Karpas-422 (cell line): Measurements from ENCODE around the gene SERPINE2. TPM values are rescaled to one million over a fixed set of nuclear protein-coding genes. Genes with fewer than 3 reads are reported as not detected.

Source experiments
- DNase-seq: peaks from one replicate; pipeline ENCODE4 v3.0.0-alpha.2; 2015
- H2AFZ ChIP-seq: fragments of 200-600 bp; sonication (generic); 2 replicates; pipeline ENCODE4 v1.6.1; 2014; ENCODE audit warnings: antibody characterized with exemption, low read length, mixed read lengths
- H3K27ac ChIP-seq: fragments of 200-600 bp; sonication (generic); 2 replicates; pipeline ENCODE4 v1.5.1; 2014; ENCODE audit warnings: mild to moderate bottlenecking, low read length, moderate library complexity
- H3K27me3 ChIP-seq: fragments of 200-600 bp; sonication (generic); 2 replicates; pipeline ENCODE4 v1.6.1; 2014; ENCODE audit warnings: low read length, mixed read lengths
- H3K36me3 ChIP-seq: fragments of 200-600 bp; sonication (generic); 2 replicates; pipeline ENCODE4 v1.6.1; 2014; ENCODE audit warnings: low read length, mixed read lengths; ENCODE audit not compliant: insufficient read depth
- H3K4me1 ChIP-seq: fragments of 200-600 bp; sonication (generic); 2 replicates; pipeline ENCODE4 v1.6.1; 2014; ENCODE audit warnings: mild to moderate bottlenecking, low read length, mixed read lengths
- H3K4me2 ChIP-seq: fragments of 200-600 bp; sonication (generic); 2 replicates; pipeline ENCODE4 v1.6.1; 2014; ENCODE audit warnings: low read length, low read depth, mild to moderate bottlenecking; ENCODE audit not compliant: poor library complexity, severe bottlenecking
- H3K4me3 ChIP-seq: fragments of 200-600 bp; sonication (generic); 2 replicates; pipeline ENCODE4 v1.5.1; 2014; ENCODE audit warnings: mild to moderate bottlenecking, antibody characterized with exemption, low read length, mixed read lengths
- H3K79me2 ChIP-seq: fragments of 200-600 bp; sonication (generic); 2 replicates; pipeline ENCODE4 v1.6.1; 2014; ENCODE audit warnings: mild to moderate bottlenecking, low read length, mixed read lengths
- H3K9ac ChIP-seq: fragments of 200-600 bp; sonication (generic); 2 replicates; pipeline ENCODE4 v1.6.0; 2014; ENCODE audit warnings: low read length
- H3K9me2 ChIP-seq: fragments of 200-600 bp; sonication (generic), shearing (Covaris generic); replicated peaks from 2 replicates; pipeline ENCODE4 v1.6.0; 2014; ENCODE audit warnings: mild to moderate bottlenecking, low read length, moderate library complexity; ENCODE audit not compliant: insufficient read depth
- H3K9me3 ChIP-seq: fragments of 300-700, 200-600 bp; sonication (generic); 2 replicates; pipeline ENCODE4 v1.6.1; 2014; ENCODE audit warnings: low read length, mixed read lengths
- H4K20me1 ChIP-seq: fragments of 200-600 bp; sonication (generic); 2 replicates; pipeline ENCODE4 v1.6.1; 2014; ENCODE audit warnings: mild to moderate bottlenecking, antibody characterized with exemption, low read length, low read depth; ENCODE audit not compliant: insufficient read depth
- total RNA-seq: library from RNA; depleted of rRNA; stranded (reverse); fragments of >200 nt; shearing (Covaris generic); gene quantifications from 2 replicates; pipeline ENCODE4 v1.2.3, GENCODE V29; 2014; ENCODE audit warnings: low replicate concordance

SERPINE2 gene
- total RNA-seq, 1 experiment from 2014 or later = 14.5 TPM

DNA sequence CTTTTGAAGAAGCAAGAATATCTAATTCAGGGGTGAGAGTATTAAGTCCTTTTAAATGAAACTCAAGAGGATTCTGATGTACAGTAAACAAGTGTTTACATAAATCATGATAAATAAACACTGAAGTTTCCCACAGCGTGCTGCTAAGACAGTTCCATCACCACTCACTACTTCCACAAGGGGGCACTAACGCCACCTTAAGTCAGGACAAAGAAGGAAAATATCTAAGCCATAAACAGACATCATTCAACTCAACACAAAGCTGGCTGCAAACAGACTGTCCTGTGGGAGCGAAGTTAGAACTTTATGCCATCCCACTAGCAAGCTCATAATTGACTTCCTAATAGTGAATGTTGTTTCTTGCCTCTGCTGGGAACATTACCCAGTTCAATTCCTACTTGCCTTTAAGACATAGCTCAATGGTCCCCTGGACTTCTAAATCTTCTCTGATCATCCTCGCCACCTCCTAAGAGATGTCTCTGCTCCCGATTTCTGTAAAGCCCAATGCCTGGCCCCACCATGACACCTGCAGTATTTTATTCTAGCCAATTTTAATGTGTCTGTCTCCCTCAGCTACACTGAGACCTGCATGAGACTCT, 45.4 kb downstream of the SERPINE2 start:
- Histone ChIP-seq H3K9me2 (no peaks in the 10 kb centered on the region), H3K4me1 (no peaks in the 10 kb centered on the region), H3K36me3 (no peaks in the 10 kb centered on the region), H3K4me2 (no peak overlapping the region), H3K9ac (no peak overlapping the region), H2AFZ (no peak overlapping the region), H3K27me3 (no peaks in the 10 kb centered on the region), H4K20me1 (no peaks in the 10 kb centered on the region), H3K9me3 (no peaks in the 10 kb centered on the region), H3K4me3 (no peak overlapping the region), H3K27ac (no peak overlapping the region), H3K79me2 (no peaks in the 10 kb centered on the region)
- DNase-seq = peak; percentile 85

DNA sequence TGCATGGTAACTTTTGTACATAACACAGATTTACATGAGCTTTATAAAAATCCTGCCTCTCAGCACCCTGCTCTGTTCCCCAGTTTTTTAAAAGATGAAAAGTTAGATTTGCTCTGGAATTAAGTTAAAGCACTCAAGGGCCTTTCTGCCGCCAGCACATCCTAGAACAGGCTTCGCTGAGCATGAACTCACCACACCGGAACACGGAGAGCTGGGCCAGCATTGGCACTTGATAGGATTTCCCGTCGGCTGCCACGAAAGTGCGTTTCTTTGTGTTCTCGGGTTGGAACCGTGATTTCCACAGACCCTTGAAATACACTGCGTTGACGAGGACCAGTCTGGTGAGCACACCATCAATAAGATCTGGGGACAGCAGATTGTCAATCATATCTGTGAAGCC, 47.5 kb downstream of the SERPINE2 start:
- no peaks in the 10 kb centered on the region for H3K9me2 ChIP-seq
- H3K27ac ChIP-seq = no peak overlapping the region
- no peaks in the 10 kb centered on the region for H4K20me1 ChIP-seq
- no peaks in the 10 kb centered on the region for H3K9me3 ChIP-seq
- H3K79me2 ChIP-seq = no peaks in the 10 kb centered on the region
- no peaks in the 10 kb centered on the region for H3K36me3 ChIP-seq
- H3K9ac ChIP-seq = no peak overlapping the region
- DNase-seq = no peak
- H3K4me1 ChIP-seq = no peaks in the 10 kb centered on the region
- H3K27me3 ChIP-seq = no peaks in the 10 kb centered on the region
- no peak overlapping the region for H3K4me3 ChIP-seq
- no peak overlapping the region for H3K4me2 ChIP-seq
- no peak overlapping the region for H2AFZ ChIP-seq

DNA sequence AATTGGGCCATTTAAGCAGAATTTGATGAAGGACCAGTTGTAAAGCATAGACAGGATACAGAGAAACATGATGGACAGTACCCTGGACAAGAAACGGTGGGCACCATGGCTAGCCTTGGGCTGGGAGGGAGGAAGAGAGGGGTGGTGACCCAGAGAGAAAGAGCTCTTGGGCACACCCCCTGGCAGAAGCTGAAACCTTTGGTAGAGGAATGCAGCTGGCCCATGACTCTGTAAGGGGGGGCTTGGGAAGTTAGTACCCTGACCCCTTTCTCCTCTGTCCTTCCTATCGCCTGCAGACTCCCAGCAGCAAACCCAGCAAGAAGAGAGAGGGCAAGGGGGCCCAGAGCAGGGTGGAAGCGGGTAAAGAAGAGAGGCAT, 49.2 kb downstream of the SERPINE2 start:
- Histone ChIP-seq H3K27ac (no peak overlapping the region), H3K36me3 (no peaks in the 10 kb centered on the region), H3K27me3 (no peaks in the 10 kb centered on the region), H3K4me3 (no peak overlapping the region), H2AFZ (no peak overlapping the region), H3K9me2 (no peaks in the 10 kb centered on the region), H4K20me1 (no peaks in the 10 kb centered on the region), H3K79me2 (no peaks in the 10 kb centered on the region), H3K9me3 (no peaks in the 10 kb centered on the region), H3K4me1 (no peaks in the 10 kb centered on the region), H3K9ac (no peak overlapping the region), H3K4me2 (no peak overlapping the region)
- no peak for DNase-seq

DNA sequence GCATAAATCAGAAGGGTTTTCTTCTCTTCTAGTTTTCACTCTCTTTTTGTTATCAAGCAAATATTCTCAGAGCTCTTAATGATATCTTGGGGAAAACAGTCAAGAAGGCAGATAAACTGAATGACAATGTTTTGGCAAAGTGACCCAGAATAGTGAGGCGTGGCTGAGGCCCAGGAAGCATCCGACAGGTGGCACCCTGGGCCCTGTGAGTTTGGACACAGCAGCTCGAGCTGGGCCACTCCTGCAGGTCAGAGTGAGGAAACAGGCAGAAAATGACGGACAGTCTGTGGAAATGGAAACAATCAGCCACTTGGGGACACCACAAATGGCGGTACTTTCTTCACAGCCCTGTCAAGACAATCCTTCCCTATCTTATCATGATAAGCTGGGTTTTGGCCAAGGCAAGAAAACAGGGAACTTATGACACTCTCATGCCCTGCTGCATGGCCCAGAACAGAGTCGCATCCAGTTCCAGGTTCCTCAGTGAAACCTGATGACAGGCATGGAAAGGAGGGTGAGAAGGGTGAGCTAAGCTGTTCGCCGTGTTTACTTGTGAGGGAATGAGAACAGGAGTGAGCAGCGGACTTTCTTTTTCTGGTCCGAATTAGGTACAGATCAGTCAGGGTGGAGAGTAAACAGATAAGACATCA, 49.8 kb downstream of the SERPINE2 start:
- Histone ChIP-seq H3K9me2 (no peaks in the 10 kb centered on the region), H3K4me2 (no peak overlapping the region), H3K9me3 (no peaks in the 10 kb centered on the region), H3K27me3 (no peaks in the 10 kb centered on the region), H2AFZ (no peak overlapping the region), H3K9ac (no peak overlapping the region), H3K27ac (no peak overlapping the region), H4K20me1 (no peaks in the 10 kb centered on the region), H3K36me3 (no peaks in the 10 kb centered on the region), H3K4me3 (no peak overlapping the region), H3K79me2 (no peaks in the 10 kb centered on the region), H3K4me1 (no peaks in the 10 kb centered on the region)
- DNase-seq = no peak

DNA sequence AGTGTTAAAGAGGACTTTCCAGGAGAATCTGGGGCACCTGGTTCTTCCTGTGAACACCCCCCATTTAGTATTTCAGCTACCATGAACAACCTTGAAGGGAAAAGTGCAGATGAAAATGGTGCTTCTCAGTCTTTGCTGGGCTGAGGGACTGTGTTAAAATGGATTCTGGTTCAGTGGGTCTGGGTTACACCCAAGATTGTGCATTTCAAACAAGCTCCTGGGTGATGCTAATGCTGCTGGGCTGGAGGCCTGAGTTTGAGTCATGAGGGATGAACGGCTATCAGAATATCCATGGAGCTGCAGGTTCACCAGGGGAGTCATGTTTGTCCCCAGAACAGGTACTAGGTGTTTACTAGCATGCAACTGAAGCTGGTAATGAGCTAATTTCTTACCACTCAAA, 57.8 kb downstream of the SERPINE2 start:
- H3K4me3 ChIP-seq = no peak overlapping the region

DNA sequence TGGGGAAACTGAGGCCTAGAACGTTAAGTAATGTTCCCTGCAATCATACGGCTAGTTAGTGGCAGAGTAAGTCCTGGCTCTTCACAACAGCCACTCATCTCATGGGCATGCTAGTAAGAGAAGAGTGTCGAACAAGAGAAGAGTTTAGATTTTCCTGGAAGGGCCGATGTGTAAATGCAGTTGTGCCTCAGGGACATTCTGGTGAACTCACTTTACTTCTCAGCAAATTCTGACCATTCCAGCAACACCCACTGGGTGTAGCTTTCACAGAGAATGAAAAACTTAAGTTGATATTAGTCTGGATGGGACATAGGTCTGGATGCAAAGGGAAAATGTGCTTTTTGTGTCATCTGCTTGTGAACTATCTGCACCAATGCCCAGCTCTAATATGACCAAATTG, 58.3 kb downstream of the SERPINE2 start:
- Histone ChIP-seq H3K4me1 (no peaks in the 10 kb centered on the region), H4K20me1 (no peaks in the 10 kb centered on the region), H3K4me2 (no peak overlapping the region), H3K27ac (no peak overlapping the region), H3K79me2 (no peaks in the 10 kb centered on the region), H3K4me3 (no peak overlapping the region), H3K9me2 (no peaks in the 10 kb centered on the region), H2AFZ (no peak overlapping the region), H3K27me3 (no peaks in the 10 kb centered on the region), H3K9ac (no peak overlapping the region), H3K36me3 (no peaks in the 10 kb centered on the region), H3K9me3 (no peaks in the 10 kb centered on the region)
- DNase-seq = no peak

More for the DNA sequence above, 57.8 kb downstream of the SERPINE2 start:
- Histone ChIP-seq H3K4me2 (no peak overlapping the region), H3K36me3 (no peaks in the 10 kb centered on the region), H3K4me1 (no peaks in the 10 kb centered on the region), H3K9me3 (no peaks in the 10 kb centered on the region), H3K79me2 (no peaks in the 10 kb centered on the region), H3K9ac (no peak overlapping the region), H3K27me3 (no peaks in the 10 kb centered on the region), H2AFZ (no peak overlapping the region), H3K9me2 (no peaks in the 10 kb centered on the region), H4K20me1 (no peaks in the 10 kb centered on the region), H3K27ac (no peak overlapping the region)
- no peak for DNase-seq

DNA sequence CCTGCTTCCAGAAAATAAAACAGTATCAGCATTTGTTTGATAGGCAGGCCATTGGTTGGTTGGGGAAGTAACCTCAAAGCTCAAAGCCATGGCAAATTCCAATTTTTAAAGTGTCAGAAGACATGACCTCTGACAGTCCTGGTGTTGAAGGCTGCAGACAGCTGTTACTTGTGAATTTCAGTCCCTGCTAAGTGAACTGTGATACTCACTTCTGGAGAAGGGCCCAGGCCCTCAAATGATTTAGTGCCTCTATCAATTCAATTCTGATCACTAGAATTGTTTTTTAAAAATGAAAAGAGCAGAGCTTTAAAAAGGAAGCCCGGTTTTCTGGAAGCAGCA, 58.7 kb downstream of the SERPINE2 start:
- Histone ChIP-seq H3K27ac (no peak overlapping the region), H3K79me2 (no peaks in the 10 kb centered on the region), H4K20me1 (no peaks in the 10 kb centered on the region), H2AFZ (no peak overlapping the region), H3K9me3 (no peaks in the 10 kb centered on the region), H3K9me2 (no peaks in the 10 kb centered on the region), H3K27me3 (no peaks in the 10 kb centered on the region), H3K4me1 (no peaks in the 10 kb centered on the region), H3K4me3 (no peak overlapping the region), H3K9ac (no peak overlapping the region), H3K36me3 (no peaks in the 10 kb centered on the region), H3K4me2 (no peak overlapping the region)
- DNase-seq = no peak

DNA sequence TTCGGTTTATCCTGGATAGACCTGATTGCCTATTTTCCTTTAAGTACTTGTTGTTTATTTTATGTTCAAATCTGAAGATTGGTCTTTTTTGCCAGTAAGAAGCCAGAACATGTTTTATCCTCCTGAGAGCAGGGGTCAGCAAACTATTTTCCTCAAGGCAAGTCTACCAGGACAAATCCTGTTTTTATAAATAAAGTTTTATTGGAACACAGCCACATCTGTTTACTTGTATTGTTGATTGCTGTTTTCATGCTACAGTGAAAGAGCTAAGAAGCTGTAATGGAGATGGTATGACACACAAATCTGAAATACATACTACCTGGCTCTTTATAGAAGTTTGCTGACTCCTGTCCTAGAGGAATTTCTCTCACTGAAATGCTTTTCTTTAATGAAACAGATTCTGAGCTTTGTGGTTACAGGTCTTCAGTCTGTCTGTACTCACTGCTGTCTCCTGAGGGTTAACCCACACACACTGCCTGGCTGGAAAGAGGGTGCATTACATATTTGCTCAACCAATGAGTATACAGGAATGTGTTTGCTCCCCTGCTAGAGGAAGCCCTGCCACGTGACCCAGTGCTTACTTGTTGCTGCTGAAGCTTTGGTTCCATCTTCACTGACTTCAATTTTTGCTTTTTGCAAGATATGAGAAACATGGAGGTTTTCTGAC, 59.2 kb downstream of the SERPINE2 start:
- H3K27me3 ChIP-seq = no peaks in the 10 kb centered on the region
- no peak overlapping the region for H3K27ac ChIP-seq
- H3K79me2 ChIP-seq = no peaks in the 10 kb centered on the region
- DNase-seq = no peak
- no peaks in the 10 kb centered on the region for H3K9me2 ChIP-seq
- H3K4me1 ChIP-seq = no peaks in the 10 kb centered on the region
- no peaks in the 10 kb centered on the region for H4K20me1 ChIP-seq
- H3K36me3 ChIP-seq = no peaks in the 10 kb centered on the region
- no peak overlapping the region for H2AFZ ChIP-seq
- H3K9ac ChIP-seq = no peak overlapping the region
- H3K9me3 ChIP-seq = no peaks in the 10 kb centered on the region
- H3K4me2 ChIP-seq = no peak overlapping the region
- H3K4me3 ChIP-seq = no peak overlapping the region
